T-helper 2 cell treated with Interferon-gamma antibody and Interleukin-4, amounts not matched to agents 5 μg/mL and 100 μg/mL, for 36 hours (primary cell): ENCODE measurements around the gene PRH2.

Experiments
- DNase-seq: peaks from one replicate; pipeline ENCODE4 v3.0.0; 2021; ENCODE audit warnings: low spot score
- H3K27ac Mint-ChIP-seq: one replicate; pipeline ENCODE4 v1.8.0; 2021; ENCODE audit warnings: mild to moderate bottlenecking, mixed read lengths
- H3K27me3 Mint-ChIP-seq: one replicate; pipeline ENCODE4 v1.8.0; 2021; ENCODE audit warnings: low read depth, mixed read lengths
- H3K36me3 Mint-ChIP-seq: one replicate; pipeline ENCODE4 v1.8.0; 2021; ENCODE audit warnings: low read depth, mixed read lengths
- H3K4me1 Mint-ChIP-seq: one replicate; pipeline ENCODE4 v1.8.0; 2021; ENCODE audit warnings: low read depth, mixed read lengths
- H3K4me3 Mint-ChIP-seq: one replicate; pipeline ENCODE4 v1.8.0; 2022; ENCODE audit warnings: mild to moderate bottlenecking, moderate library complexity, mixed read lengths
- H3K9me3 Mint-ChIP-seq: one replicate; pipeline ENCODE4 v1.8.0; 2021; ENCODE audit warnings: mixed read lengths

Gene PRH2

GRCh38 chr12:10974965-10975364, 45.9 kb downstream of the PRH2 start:
- Mint-ChIP-seq H3K4me1 (no peaks in the 10 kb centered on the region), H3K27ac (no peak overlapping the region), H3K36me3 (no peaks in the 10 kb centered on the region), H3K9me3 (no peaks in the 10 kb centered on the region), H3K4me3 (no peak overlapping the region), H3K27me3 (peaks cover 45% of the 10 kb centered on the region)
- DNase-seq, result no peak

GRCh38 chr12:10982244-10982643, 53.2 kb downstream of the PRH2 start:
- DNase-seq, result peak; percentile 43
- H3K36me3 Mint-ChIP-seq, result peaks cover 4% of the 10 kb centered on the region
- no peaks in the 10 kb centered on the region for H3K9me3 Mint-ChIP-seq
- peaks cover 58% of the 10 kb centered on the region for H3K27me3 Mint-ChIP-seq
- peaks cover 21% of the 10 kb centered on the region for H3K4me1 Mint-ChIP-seq
- no peak overlapping the region for H3K4me3 Mint-ChIP-seq
- H3K27ac Mint-ChIP-seq, result no peak overlapping the region
